Measurements from ENCODE around the gene NFKB2.

The NFKB2 gene

DNA sequence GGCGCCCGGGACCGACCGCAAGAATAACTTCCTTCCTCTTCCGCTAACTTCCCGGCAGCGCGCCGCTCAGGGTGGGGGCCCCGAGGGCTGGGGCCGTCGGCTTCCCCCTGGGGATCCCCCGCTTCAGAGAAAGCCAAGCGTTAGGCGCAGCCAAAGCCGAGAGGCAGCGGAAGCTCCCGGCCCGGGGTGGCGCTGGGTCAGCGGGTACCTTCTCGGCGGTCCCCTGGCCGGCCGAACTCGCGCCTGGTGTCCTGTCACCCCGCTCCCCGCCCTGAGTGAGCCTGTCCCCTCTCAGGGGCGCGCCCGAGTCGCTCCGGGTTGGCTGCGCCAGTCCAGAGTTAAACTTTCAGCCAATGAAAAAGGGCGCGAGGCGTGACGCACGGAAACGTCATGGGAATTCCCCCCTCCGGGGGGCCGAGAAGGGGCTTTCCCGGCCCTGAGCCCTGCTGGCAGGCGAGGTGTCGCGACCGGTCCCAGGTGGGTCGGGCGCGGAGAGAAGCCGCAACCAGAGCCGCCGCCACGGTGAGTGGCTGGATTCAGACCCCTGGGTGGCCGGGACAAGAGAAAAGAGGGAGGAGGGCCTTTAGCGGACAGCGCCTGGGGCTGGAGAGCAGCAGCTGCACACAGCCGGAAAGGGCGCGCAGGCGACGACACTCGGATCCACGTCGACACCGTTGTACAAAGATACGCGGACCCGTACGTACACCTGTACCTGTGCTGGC is 1.3 kb upstream of the NFKB2 start:
- in situ Hi-C loops (cut with MboI; ENCODE audit: low sequenced_read_pairs), result no loop called here

DNA sequence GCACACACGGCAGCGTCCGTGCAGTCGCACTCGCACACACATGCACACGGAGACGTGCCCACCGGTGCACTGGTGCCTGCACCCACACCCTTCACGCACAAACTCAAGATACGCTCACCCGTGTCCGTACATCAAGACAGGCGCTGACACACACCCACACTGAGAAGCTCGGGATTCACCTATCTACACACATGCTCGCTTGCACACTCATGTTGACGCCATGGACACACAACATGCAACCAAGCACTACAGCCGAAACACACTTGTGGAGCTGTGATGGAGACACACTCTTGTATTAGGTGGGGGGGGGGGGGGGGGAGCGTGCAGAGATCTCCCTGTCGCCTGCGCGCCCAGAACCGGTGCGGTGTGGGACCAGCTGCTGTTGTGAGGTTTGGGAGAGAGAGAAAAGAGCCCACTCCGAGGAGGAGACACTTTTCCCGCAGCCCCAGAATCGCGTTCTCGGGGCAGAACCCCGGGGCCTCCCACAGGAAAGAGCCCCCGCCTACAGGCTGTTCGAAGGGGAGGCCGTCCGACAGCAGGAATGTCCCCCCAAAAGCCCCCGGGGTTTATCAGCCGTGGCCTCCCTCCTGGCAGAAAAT is 605 bp upstream of the NFKB2 start:
- in situ Hi-C loops (cut with MboI; ENCODE audit: low sequenced_read_pairs), result no loop called here

DNA sequence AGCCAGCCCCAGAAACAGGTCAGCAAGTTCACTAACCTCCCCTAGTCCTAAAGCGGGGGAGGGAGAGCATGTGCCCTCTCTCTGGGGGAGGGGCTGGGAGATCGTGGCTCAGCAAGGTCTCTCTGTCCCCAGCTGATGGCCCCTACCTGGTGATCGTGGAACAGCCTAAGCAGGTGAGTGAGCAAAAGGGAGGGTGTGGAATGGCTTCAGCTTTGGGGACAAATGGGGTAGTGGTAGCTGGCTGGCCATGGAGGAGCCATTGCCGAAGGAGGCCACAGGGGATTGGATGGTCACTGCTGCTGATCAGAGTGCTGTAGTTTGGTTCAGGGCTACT is 779 bp downstream of the NFKB2 start:
- in situ Hi-C loops (cut with MboI; ENCODE audit: low sequenced_read_pairs), result no loop called here

DNA sequence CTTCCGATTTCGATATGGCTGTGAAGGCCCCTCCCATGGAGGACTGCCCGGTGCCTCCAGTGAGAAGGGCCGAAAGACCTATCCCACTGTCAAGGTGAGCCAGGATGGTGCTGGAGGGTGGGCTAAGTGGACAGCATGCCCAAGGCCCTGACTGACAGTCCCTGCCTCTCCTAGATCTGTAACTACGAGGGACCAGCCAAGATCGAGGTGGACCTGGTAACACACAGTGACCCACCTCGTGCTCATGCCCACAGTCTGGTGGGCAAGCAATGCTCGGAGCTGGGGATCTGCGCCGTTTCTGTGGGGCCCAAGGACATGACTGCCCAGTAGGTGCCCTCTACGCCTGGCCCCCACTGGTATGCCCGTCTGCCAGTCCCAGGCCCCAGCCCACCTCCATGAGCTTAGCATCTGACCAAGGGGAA is 1.2 kb downstream of the NFKB2 start:
- in situ Hi-C loops (cut with MboI; ENCODE audit: low sequenced_read_pairs), result no loop called here

DNA sequence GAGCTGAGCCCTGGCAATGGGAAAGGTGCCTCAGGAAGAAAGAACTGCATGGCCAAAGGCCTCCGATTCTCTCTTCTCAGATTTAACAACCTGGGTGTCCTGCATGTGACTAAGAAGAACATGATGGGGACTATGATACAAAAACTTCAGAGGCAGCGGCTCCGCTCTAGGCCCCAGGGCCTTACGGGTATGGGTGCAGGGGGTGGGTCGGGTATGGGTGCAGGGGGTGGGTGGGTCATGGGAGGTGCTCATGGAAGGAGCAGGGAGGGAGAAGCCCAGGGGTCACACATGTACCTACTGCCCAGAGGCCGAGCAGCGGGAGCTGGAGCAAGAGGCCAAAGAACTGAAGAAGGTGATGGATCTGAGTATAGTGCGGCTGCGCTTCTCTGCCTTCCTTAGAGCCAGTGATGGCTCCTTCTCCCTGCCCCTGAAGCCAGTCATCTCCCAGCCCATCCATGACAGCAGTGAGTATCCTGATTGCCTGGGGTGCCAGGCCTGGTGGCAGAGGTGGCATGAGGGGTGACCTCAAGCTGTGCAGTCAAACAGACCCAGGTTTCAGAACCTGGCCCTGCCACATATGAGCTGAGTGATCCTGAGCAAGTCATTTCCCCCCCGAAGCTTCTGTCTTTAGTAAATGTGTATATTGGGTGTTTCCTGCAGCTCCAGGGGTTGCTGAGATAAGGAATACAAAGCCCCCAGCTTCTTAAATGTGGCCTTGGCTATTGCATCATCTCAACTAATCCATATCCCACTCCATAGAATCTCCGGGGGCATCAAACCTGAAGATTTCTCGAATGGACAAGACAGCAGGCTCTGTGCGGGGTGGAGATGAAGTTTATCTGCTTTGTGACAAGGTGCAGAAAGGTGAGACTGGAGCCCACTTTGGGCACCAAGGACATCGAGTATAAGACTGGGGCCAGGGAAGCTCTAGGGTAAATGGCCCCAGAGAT is 2.0 kb downstream of the NFKB2 start:
- in situ Hi-C loops (cut with MboI; ENCODE audit: low sequenced_read_pairs), result no loop called here

DNA sequence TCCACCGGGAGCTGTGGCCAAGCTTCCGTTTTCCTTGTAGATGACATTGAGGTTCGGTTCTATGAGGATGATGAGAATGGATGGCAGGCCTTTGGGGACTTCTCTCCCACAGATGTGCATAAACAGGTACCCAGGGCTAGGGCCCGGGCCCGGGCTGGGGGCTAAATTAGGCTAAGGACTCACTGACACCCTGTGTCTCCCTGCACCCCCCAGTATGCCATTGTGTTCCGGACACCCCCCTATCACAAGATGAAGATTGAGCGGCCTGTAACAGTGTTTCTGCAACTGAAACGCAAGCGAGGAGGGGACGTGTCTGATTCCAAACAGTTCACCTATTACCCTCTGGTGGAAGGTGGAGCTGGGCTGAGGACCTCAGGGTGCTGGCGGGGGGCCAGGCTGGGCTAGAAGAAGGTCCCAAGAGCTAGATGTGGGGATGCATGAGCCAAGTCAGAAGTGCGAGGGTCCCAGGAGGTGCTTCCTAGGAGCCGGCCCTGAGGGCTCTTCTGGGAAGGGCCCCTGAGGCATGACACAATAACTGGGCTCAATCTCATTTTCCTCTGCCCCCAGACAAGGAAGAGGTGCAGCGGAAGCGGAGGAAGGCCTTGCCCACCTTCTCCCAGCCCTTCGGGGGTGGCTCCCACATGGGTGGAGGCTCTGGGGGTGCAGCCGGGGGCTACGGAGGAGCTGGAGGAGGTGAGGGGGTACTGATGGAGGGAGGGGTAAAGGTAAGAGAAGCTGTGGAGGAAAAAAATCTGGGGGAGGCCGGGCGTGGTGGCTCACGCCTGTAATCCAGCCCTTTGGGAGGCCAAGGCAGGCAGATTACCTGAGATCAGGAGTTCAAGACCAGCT is 2.9 kb downstream of the NFKB2 start:
- in situ Hi-C loops (cut with MboI; ENCODE audit: low sequenced_read_pairs), result no loop called here

DNA sequence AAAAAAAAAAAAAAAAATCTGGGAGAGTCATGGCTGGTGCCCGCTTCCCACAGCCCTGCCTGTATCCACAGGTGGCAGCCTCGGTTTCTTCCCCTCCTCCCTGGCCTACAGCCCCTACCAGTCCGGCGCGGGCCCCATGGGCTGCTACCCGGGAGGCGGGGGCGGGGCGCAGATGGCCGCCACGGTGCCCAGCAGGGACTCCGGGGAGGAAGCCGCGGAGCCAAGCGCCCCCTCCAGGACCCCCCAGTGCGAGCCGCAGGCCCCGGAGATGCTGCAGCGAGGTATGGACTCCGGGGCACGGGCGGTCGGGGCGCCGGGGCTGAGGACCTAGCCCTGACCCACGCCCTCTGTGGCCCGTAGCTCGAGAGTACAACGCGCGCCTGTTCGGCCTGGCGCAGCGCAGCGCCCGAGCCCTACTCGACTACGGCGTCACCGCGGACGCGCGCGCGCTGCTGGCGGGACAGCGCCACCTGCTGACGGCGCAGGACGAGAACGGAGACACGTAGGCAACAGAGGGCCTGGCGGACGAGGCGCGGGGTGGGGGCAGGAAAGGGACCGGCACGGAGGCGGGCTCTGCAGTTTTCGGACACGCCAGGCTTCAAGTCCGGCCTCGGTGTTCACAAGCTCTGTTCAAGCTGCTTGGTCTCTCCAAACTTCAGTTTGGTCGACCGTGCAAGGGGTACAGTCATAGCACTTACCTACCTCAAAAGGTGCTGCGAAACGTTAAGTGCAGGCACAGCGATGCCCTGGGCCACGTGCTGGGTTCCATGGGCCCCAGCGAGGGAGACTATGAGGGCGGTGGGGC is 3.9 kb downstream of the NFKB2 start:
- in situ Hi-C loops (cut with MboI; ENCODE audit: low sequenced_read_pairs), result no loop called here

DNA sequence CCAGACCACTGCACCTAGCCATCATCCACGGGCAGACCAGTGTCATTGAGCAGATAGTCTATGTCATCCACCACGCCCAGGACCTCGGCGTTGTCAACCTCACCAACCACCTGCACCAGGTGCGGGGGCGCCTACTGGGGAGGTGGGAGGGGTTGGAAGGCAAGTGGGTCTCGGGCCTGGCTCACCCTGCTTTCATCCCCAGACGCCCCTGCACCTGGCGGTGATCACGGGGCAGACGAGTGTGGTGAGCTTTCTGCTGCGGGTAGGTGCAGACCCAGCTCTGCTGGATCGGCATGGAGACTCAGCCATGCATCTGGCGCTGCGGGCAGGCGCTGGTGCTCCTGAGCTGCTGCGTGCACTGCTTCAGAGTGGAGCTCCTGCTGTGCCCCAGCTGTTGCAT is 4.6 kb downstream of the NFKB2 start:
- in situ Hi-C loops (cut with MboI; ENCODE audit: low sequenced_read_pairs), result no loop called here

DNA sequence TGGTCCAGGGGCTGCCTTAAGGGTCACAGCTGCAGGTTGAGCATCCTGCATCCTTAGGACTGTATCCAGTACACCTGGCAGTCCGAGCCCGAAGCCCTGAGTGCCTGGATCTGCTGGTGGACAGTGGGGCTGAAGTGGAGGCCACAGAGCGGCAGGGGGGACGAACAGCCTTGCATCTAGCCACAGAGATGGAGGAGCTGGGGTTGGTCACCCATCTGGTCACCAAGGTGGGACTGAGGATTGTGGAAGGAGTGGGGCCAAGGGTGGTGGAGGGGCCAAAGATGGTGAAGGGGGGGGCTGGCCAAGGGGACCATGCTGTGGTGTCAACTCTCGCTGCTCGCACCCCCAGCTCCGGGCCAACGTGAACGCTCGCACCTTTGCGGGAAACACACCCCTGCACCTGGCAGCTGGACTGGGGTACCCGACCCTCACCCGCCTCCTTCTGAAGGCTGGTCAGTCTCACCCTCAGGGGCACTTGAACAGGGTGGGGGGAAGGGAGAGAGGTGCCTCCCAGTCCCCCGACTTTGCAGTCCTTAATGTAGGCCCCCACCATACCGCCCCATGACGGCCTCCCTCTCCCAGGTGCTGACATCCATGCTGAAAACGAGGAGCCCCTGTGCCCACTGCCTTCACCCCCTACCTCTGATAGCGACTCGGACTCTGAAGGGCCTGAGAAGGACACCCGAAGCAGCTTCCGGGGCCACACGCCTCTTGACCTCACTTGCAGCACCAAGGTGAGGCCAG is 5.3 kb downstream of the NFKB2 start:
- in situ Hi-C loops (cut with MboI; ENCODE audit: low sequenced_read_pairs), result no loop called here

DNA sequence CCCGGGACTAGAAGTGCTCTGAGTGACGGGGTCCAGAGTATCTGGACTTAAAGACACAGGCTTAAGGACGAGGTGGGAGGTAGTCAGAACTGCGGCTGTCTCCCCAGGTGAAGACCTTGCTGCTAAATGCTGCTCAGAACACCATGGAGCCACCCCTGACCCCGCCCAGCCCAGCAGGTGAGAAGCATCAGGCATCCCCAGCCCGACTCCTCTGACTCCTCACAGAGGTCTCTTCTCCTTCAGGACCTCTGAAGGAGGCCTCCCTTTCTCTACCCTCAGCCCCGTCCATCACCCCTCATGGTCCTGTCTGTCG is 5.8 kb downstream of the NFKB2 start:
- in situ Hi-C loops (cut with MboI; ENCODE audit: low sequenced_read_pairs), result no loop called here

DNA sequence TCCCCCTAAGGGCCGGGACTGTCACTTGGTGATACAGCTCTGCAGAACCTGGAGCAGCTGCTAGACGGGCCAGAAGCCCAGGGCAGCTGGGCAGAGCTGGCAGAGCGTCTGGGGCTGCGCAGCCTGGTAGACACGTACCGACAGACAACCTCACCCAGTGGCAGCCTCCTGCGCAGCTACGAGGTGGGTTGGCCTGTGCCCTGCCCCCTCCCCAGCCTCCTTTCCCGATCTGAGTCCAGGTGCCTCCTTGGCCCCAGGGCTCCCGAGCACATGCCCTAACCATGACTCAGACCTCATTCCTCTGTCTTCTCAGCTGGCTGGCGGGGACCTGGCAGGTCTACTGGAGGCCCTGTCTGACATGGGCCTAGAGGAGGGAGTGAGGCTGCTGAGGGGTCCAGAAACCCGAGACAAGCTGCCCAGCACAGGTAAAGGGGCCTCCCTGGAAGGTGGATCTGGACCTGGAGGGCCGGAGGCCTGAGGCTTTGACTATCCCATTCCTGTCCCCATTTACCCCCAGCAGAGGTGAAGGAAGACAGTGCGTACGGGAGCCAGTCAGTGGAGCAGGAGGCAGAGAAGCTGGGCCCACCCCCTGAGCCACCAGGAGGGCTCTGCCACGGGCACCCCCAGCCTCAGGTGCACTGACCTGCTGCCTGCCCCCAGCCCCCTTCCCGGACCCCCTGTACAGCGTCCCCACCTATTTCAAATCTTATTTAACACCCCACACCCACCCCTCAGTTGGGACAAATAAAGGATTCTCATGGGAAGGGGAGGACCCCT is 6.4 kb downstream of the NFKB2 start:
- in situ Hi-C loops (cut with MboI; ENCODE audit: low sequenced_read_pairs), result no loop called here

DNA sequence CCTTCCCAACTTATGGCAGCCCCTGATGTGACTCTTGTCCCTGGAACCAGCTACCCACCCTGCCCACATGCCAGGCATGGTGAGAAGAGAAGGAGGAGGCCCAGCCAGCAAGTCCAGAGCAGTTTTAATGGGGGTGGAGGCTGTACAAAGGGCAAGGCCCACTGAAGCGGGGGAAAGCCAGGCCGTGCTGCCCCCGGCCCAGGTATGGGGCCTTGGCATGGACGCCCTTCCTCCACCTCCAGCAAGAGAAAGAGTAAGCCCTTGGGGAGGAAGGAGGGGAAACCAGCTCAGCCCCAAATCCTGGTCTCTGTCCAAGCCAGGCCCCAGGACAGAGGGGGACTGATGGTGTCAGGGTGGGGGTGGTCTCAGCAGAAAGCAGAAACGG is 7.0 kb downstream of the NFKB2 start:
- in situ Hi-C loops (cut with MboI; ENCODE audit: low sequenced_read_pairs), result no loop called here

DNA sequence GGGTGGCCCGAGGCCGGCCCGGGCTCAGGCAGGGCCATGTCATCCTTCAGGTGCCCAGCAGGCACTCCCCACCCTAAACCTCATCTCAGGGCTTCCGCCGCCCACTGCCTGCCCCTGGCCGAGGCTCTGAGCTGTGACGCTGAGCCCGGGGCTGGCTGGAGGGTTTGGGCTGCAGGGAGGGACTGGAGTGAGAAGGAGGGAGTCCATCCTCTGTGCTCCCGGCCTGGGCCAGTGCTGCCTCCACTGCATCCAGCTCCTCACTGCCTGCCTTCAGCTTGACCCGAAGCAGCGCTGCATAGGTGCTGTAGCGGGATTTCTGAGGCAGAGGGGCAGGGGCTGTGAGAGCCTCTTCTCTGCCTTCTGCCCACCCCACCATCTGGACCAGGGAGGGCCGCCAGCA is 7.6 kb downstream of the NFKB2 start:
- in situ Hi-C loops (cut with MboI; ENCODE audit: low sequenced_read_pairs), result no loop called here

DNA sequence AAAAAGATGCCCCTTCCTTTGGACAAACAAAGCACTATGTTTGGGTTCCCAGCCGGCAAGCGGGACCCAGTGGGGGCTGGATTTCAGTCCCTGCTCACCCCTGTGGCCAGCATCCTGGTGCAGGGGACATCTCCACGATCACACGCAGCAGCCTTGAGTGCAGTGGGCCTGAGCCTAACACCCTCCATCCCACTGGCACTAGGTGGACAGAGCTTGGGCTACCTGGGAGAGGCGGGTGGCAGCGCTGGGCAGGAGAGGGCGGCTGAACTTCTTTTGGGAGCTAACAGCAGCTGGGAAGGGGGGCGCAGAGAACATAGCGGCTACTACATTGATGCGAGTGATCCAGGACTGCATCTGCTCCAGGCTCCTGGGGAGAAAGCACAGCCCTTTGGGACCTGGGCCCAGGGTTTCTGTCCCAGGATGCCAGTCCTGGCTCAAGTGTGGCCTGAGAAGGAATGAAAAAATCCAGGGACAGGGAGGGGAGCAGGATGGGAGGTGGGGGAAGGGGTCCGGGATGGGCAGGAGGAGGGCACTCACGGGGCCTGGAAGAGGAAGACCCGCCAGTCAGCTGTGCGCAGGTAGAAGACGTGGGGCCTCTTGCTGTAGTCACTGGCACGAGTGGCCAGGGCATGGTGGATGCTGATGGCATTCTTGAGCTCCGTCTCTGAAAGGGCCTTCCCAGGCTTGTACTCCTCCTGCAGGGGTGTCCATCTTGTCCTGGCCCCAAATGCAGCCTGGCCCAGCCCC is 9.0 kb downstream of the NFKB2 start:
- in situ Hi-C loops (cut with MboI; ENCODE audit: low sequenced_read_pairs), result no loop called here

DNA sequence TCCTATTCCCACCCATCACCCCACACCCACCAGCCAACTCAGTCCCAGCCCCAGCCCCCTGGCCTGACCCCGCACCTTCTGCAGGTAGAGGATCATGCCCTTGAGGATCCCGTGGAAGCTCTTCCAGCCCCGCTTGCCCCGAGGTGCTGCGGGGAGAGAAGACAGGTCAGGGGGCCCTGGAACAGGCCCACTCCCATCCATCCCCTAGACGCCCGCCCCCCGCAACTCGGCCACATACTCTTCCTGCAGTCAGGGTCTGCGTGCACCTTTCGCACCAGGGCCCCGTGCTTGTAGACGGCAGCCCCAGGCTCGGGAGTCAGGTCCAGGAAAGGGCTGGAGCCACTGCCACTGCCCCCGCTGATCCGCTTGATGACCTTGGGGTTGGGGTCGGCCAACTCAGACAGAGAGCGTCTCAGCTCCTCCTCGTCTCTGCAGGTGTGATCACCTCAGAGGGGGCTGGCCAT is 9.6 kb downstream of the NFKB2 start:
- in situ Hi-C loops (cut with MboI; ENCODE audit: low sequenced_read_pairs), result no loop called here

DNA sequence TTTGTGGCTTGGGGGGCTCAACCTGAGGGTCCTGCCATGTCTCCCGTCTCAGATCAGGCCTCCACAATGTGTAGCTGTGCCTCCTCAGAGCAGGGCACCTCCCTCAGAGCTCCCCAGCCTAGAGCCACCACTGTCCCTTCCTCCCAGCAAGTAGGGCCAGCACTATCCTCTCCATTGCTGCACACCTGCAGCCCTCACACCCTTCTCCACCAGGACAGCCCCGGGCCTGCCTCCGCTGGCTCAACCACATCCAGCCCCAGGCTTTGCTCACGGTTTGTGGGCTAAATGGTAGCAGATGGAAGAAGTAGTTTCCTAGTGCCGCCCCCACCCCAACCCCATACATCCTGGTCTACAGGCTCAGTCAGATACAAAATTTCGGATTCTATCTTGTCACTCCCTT is 10.1 kb downstream of the NFKB2 start:
- in situ Hi-C loops (cut with MboI; ENCODE audit: low sequenced_read_pairs), result no loop called here

DNA sequence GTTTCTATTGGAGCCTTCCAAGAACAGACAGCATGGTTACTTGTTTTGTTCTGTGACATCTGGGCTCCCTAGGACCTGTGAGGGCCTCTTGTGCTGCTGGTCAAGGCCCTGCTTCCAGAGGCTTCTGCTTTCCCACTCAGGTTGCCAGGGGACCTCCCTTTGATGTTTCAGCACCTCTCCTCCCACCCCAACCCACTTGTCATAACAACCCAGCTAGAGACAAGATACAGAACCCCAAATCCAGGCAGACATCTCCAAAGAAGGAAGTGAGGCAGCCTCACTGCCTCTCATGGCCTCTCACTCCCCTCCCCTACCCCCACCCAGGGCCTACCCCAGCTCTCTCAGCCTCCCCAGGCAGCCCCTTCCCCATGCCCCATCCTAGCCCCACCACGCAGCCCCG is 11.3 kb downstream of the NFKB2 start:
- in situ Hi-C loops (cut with MboI; ENCODE audit: low sequenced_read_pairs), result no loop called here

DNA sequence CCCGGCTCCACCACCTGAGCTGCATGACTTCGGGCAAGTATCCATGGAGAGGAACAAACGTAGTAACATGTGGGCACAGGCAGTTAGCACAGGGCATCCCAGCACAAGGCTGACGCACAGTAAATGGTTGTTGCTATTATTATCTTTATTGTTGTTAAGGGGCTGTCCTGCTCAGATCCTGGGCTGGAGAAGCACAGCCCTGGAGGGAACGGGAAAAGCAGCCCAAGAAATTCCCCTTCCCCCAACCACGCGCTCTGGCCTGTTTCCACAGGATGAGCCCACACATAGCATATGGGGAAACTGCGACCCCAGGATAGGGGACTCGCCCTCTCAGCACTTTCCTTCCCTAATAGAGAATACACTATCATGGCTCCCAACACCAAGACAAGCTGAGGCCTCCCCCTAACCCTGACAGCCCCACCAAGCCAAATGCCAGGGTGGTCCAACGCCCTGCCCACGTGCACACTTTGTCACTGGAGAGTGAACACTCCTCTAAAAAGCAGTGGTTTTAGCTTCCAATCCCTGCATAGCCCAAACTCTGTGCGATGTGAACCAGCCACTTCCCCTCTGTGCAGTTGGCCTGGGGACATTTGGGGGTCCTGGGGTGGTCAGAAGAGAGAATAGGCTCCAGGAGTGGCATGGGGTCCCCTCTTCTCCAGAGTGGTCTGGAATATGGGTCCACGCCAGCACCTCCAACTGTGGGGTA is 12.1 kb downstream of the NFKB2 start:
- in situ Hi-C loops (cut with MboI; ENCODE audit: low sequenced_read_pairs), result no loop called here
